Prostate gland (tissue), 2 donors: ENCODE data around the gene PTPRD.

ENCODE experiments used
- POLR2A ChIP-seq: fragments of 450-650 bp; IDR thresholded peaks from one replicate; pipeline ENCODE4 v1.6.1; 2016; ENCODE audit warnings: antibody characterized with exemption, mild to moderate bottlenecking
- POLR2AphosphoS5 ChIP-seq: sonication (generic); formaldehyde crosslinking; IDR thresholded peaks from one replicate; pipeline ENCODE4 v1.6.1; 2017; ENCODE audit warnings: antibody characterized with exemption
- TF ChIP-seq, protein P1 (sequence below), 4 experiments: fragments of 200-600 bp in 2 of 4; fragments of 450-650 bp in 2 of 4; sonication (generic) in 2 of 4; IDR thresholded peaks; 1 replicate in 3 of 4; 2 replicates in 1 of 4; pipeline ENCODE4 v1.5.1; 2016 to 2019; ENCODE audit warnings: antibody characterized with exemption in 4 of 4, mild to moderate bottlenecking in 2 of 4, moderate library complexity in 2 of 4

DNA sequence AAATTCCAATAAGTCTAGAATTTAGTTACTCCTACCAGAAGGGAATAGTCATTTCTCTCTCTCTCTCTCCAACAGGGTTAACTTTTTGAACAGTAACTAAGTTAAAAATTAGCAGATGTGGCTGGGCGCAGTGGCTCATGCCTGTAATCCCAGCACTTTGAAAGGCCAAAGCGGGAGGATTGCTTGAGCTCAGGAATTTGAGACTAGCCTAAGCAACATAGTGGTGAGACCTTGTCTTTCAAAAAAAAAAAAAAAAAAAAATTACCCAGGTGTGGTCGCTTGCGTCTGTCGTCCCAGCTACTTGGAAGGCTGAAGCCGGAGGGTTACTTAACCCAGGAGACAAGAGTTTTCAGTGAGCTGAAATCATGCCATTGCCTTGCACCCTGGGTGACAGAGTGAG, 639.7 kb downstream of the PTPRD start:
- TF ChIP-seq POLR2A (no peak), POLR2AphosphoS5 (no peak)
- TF ChIP-seq, protein P1, sequence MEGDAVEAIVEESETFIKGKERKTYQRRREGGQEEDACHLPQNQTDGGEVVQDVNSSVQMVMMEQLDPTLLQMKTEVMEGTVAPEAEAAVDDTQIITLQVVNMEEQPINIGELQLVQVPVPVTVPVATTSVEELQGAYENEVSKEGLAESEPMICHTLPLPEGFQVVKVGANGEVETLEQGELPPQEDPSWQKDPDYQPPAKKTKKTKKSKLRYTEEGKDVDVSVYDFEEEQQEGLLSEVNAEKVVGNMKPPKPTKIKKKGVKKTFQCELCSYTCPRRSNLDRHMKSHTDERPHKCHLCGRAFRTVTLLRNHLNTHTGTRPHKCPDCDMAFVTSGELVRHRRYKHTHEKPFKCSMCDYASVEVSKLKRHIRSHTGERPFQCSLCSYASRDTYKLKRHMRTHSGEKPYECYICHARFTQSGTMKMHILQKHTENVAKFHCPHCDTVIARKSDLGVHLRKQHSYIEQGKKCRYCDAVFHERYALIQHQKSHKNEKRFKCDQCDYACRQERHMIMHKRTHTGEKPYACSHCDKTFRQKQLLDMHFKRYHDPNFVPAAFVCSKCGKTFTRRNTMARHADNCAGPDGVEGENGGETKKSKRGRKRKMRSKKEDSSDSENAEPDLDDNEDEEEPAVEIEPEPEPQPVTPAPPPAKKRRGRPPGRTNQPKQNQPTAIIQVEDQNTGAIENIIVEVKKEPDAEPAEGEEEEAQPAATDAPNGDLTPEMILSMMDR (IDR thresholded peaks at IDR 0.05) = no peak
